ENCODE measurements around the gene CHD5. TPM values are rescaled to one million over a fixed set of nuclear protein-coding genes. Genes with fewer than 3 reads are reported as not detected.

The CHD5 gene
- total RNA-seq, 1 experiment from 2014 or later: 1.6 TPM

- no peak overlapping the region for H2BK120ac ChIP-seq (ENCODE audit: low read depth, low read length, poor library complexity, severe bottlenecking)
- no peak overlapping the region for H4K8ac ChIP-seq (replicated peaks; ENCODE audit: insufficient read length, low read depth, low read length)
- H3K4me1 ChIP-seq (ENCODE audit: insufficient read depth, low read length): peaks cover 4% of the 10 kb centered on the region; the same call in 1 of the 2 replicates
- H3K4me1 Mint-ChIP-seq: peaks cover 32 to 40% of the 10 kb centered on the region in 2 experiments
- peak overlapping the region; percentile 81 for H3K4me2 ChIP-seq (ENCODE audit: insufficient read depth, insufficient read length, low read length)
- no peaks in the 10 kb centered on the region for H4K20me1 ChIP-seq (ENCODE audit: control insufficient read depth, insufficient read depth, insufficient read length)
- no peak overlapping the region for H2AFZ ChIP-seq (ENCODE audit: low read length)
- no peak overlapping the region for H4K5ac ChIP-seq (ENCODE audit: insufficient read length, low read depth, low read length)
- H3K9ac ChIP-seq (ENCODE audit: extremely low read depth, insufficient read length, low read length): peak overlapping the region; percentile 98
- H3K27me3 Mint-ChIP-seq (ENCODE audit: low read depth): peaks cover 2% of the 10 kb centered on the region; the same call in 1 of the 2 replicates
- H3K27ac Mint-ChIP-seq: peak overlapping the region; percentile 83 to 94 (median 92); a peak in 6 of 7 replicates
- peak overlapping the region; percentile 90 for H3K18ac ChIP-seq (ENCODE audit: insufficient read length, low read depth, low read length)
- no peak overlapping the region for H4K91ac ChIP-seq (ENCODE audit: insufficient read length, low read depth, low read length)
- H3K27ac ChIP-seq (ENCODE audit: insufficient read length, low read depth, low read length): no peak overlapping the region
- peak overlapping the region; percentile 90 to 94 for H3K4me3 Mint-ChIP-seq
- H3K56ac ChIP-seq (ENCODE audit: insufficient read length, low read depth, low read length): no peak overlapping the region
- H2BK20ac ChIP-seq (ENCODE audit: low read depth, low read length, poor library complexity, severe bottlenecking): no peak overlapping the region
- no peak overlapping the region for H3T11ph ChIP-seq (ENCODE audit: low read length)
- H2BK5ac ChIP-seq (ENCODE audit: insufficient read length, low read length): no peak overlapping the region
- H3K4ac ChIP-seq (ENCODE audit: low read depth, low read length): 0 out of 2 replicates have a peak overlapping the region, but pooled peaks have one; percentile 18
- no peak overlapping the region for H3K23ac ChIP-seq (ENCODE audit: insufficient read length, low read depth, low read length)
- no peak overlapping the region for H2BK12ac ChIP-seq (ENCODE audit: insufficient read length, low read depth, low read length)
- peaks cover 15% of the 10 kb centered on the region for H3K23me2 ChIP-seq (ENCODE audit: insufficient read length, low read depth, low read length, poor library complexity, severe bottlenecking)
- H2AK5ac ChIP-seq (ENCODE audit: insufficient read length, low read length): no peak overlapping the region
- TF ChIP-seq CTCF (conservative IDR thresholded peaks at IDR 0.05): no peak
- peak overlapping the region; percentile 90 for H3K14ac ChIP-seq (ENCODE audit: insufficient read depth, low read length)
- H3K9me3 Mint-ChIP-seq: no peaks in the 10 kb centered on the region
- H2BK15ac ChIP-seq (ENCODE audit: low read depth, low read length): no peak overlapping the region
- peaks cover 28% of the 10 kb centered on the region; the same call in 1 of the 2 replicates for H3K79me2 ChIP-seq (ENCODE audit: insufficient read depth, low read length)
- DNase-seq: no peak
- H3K9me3 ChIP-seq (ENCODE audit: control insufficient read depth, low read depth, low read length): no peaks in the 10 kb centered on the region
- no CpG with 5 or more reads among the region's 31 CpGs for WGBS (ENCODE audit: extremely low coverage, insufficient read length, low lambda C conversion rate)
- H3K79me1 ChIP-seq (ENCODE audit: insufficient read depth, low read depth, low read length, poor library complexity, severe bottlenecking): peaks cover 2% of the 10 kb centered on the region
- no peaks in the 10 kb centered on the region for H3K27me3 ChIP-seq (ENCODE audit: insufficient read depth, low read length)
- peaks cover 36 to 48% (median 41%) of the 10 kb centered on the region in 3 experiments for H3K36me3 Mint-ChIP-seq (ENCODE audit: insufficient read depth in 1 of 3, low read depth in 3 of 3)
Observed at GRCh38 chr1:6198646-6199297, 18.7 kb upstream of the CHD5 start.
